Non-pigmented ciliary epithelial cell (primary cell): ENCODE measurements around the gene ZBP1.

Experiments used
- DNase-seq: peaks from one replicate; pipeline ENCODE4 v3.0.0-alpha.2; 2010; ENCODE audit warnings: low read depth

ZBP1 gene

GRCh38 chr20:57570145-57570850 lies 49.9 kb downstream of the ZBP1 start:
- DNase-seq, result no peak

GRCh38 chr20:57568960-57569359 lies 51.3 kb downstream of the ZBP1 start:
- DNase-seq, result no peak

- DNase-seq, result no peak
Measured at GRCh38 chr20:57568088-57568896, 51.9 kb downstream of the ZBP1 start.

DNA sequence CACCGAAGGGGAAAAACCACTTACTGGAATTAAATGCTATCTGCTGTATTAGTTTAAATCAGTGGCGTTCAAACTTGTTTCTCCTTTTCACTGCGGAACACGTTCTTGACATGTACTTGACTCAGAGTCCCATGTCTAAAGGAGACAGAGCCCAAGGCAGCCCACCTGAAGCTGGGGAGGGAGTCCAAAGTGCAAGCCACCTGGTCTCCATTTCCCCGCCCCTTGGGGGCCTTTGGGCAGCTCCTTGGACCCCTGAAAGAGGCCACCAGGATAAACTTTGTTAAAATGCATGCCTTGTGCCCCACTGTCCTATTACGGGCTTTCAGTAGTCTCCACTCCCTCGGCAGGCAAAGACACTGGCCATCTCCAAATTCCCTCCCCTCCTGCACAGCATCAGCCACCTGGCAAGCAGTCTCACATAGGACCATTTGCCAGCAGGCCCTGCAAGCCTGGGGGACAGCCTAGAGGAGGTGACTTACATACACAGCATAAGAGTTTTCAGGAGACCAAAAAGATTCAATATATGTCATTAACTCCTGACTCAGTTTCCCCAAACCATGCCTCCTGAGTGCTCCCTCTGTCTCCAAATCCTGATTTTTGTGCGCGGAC lies 52.7 kb downstream of the ZBP1 start:
- no peak for DNase-seq

GRCh38 chr20:57566803-57567459 lies 53.3 kb downstream of the ZBP1 start:
- DNase-seq, result no peak

GRCh38 chr20:57566399-57566798 lies 53.8 kb downstream of the ZBP1 start:
- DNase-seq, result no peak

GRCh38 chr20:57564951-57565642 lies 55.1 kb downstream of the ZBP1 start:
- no peak for DNase-seq

DNA sequence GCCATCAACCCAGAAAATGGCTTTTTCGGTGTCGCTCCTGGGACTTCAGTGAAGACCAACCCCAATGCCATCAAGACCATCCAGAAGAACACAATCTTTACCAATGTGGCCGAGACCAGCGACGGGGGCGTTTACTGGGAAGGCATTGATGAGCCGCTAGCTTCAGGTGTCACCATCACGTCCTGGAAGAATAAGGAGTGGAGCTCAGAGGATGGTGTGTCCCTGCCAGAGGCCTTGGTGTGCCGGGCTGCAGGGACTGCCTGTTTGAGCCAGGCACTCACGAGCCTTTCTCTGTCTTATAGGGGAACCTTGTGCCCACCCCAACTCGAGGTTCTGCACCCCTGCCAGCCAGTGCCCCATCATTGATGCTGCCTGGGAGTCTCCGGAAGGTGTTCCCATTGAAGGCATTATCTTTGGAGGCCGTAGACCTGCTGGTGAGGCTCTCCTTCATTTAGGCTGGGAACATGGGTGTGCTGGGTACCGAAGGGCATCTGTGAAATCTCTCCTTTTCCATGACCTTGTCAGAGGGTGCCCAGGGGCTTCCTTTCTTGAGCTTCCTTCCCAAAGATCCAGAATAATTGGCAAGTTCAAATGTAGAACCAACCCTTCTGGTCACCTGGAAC lies 55.9 kb downstream of the ZBP1 start:
- no peak for DNase-seq

DNA sequence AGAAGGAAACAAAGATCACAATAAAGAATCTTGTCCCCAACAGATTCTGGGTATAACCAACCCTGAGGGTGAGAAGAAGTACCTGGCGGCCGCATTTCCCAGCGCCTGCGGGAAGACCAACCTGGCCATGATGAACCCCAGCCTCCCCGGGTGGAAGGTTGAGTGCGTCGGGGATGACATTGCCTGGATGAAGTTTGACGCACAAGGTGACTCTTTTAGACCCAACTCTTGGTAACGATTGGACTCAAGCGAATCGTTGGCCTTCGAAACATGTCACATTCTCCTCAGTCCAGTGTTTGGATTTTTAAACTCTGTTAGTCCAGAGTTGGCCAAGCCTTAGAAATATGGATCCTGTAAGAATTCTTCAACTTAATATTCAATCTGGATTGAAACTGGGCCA lies 56.7 kb downstream of the ZBP1 start:
- no peak for DNase-seq

GRCh38 chr20:57562541-57563465 lies 57.4 kb downstream of the ZBP1 start:
- no peak for DNase-seq

- no peak for DNase-seq
Measured at GRCh38 chr20:57561356-57562279, 58.6 kb downstream of the ZBP1 start.

GRCh38 chr20:57560554-57561355 lies 59.5 kb downstream of the ZBP1 start, which contains the start of gene PCK1:
TSS of gene PCK1 (plus strand) at chr20:57561110. CDS start at chr20:57561412, 302 bp downstream.
- DNase-seq, result no peak

GRCh38 chr20:57559658-57560553 lies 60.3 kb downstream of the ZBP1 start:
- DNase-seq, result no peak

- no peak for DNase-seq
Measured at GRCh38 chr20:57559289-57559634, 61.0 kb downstream of the ZBP1 start.

DNA sequence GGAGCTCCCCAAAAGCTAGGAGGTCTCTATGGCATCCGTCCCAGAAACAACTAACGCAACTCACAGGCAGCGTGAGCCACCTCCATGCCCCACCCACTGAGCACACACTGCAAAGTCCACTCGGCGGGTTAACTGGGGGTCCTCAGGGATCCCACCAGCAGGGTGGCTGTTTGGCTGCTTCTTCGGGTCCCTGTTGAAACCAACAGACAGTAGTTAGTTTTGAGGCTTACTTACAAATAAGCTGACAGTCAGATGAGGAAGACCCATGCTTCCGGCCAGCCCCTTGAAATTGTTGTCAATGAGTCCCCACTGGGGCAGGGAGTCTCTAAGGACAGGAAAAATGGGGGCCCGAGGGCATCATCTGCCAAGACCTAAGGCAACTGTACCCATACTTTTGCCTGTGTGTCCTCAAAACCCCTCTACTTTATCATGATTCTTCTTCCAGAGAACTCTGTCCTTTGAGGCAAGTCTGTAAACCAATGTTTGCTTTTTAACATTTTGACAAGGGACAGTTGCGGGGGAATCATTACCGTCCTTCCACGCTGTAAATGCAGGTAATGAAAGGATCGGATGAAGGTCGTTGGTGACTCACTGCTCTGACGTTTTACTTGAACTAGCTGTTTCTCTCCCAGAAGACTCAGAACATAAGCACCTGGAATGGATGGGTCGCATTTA lies 61.5 kb downstream of the ZBP1 start:
- no peak for DNase-seq

- DNase-seq, result no peak
Measured at GRCh38 chr20:57557926-57558613, 62.2 kb downstream of the ZBP1 start.
